ENCODE results near the gene MCOLN3.

DNA sequence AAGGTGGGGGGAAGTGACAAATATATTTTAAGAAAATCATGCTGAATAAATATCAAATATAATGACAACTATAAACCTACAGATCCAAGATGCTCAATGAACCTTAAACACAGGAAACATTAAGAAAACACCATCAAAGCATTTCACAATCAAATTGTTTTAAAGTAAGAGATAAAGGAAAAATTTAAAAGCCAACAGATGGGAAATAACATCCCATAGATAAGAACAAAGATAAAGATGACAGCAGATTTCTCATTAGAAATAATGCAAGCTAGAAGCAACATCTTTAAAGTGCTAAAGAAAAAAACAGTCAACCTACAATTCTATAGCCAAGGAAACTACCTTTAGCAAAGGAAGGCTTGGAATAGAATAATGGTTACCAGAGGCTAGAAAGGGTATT lies 17.8 kb downstream of the MCOLN3 start:
- TF ChIP-seq, protein P1, sequence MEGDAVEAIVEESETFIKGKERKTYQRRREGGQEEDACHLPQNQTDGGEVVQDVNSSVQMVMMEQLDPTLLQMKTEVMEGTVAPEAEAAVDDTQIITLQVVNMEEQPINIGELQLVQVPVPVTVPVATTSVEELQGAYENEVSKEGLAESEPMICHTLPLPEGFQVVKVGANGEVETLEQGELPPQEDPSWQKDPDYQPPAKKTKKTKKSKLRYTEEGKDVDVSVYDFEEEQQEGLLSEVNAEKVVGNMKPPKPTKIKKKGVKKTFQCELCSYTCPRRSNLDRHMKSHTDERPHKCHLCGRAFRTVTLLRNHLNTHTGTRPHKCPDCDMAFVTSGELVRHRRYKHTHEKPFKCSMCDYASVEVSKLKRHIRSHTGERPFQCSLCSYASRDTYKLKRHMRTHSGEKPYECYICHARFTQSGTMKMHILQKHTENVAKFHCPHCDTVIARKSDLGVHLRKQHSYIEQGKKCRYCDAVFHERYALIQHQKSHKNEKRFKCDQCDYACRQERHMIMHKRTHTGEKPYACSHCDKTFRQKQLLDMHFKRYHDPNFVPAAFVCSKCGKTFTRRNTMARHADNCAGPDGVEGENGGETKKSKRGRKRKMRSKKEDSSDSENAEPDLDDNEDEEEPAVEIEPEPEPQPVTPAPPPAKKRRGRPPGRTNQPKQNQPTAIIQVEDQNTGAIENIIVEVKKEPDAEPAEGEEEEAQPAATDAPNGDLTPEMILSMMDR (IDR thresholded peaks at IDR 0.05) = no peak
- TF ChIP-seq POLR2A (IDR thresholded peaks at IDR 0.05) = no peak

All from uterus (tissue), 2 donors.